Neural cell (in vitro differentiated cells): ENCODE data around the gene RBM4B. TPM values are rescaled to one million over a fixed set of nuclear protein-coding genes. Genes with fewer than 3 reads are reported as not detected.

ENCODE experiments used
- H2AFZ ChIP-seq: fragments of 200-600, 300-800 bp; sonication (generic), shearing (Covaris generic); 2 replicates; pipeline ENCODE4 v1.6.0; 2014; ENCODE audit warnings: low read depth, mild to moderate bottlenecking, antibody characterized with exemption, low read length, moderate library complexity
- H3F3A ChIP-seq: fragments of 200-600 bp; shearing (Covaris generic); 2 replicates; pipeline ENCODE4 v1.6.1; 2016; ENCODE audit warnings: mild to moderate bottlenecking, moderate library complexity, mixed read lengths, antibody characterized with exemption, low read length; ENCODE audit not compliant: insufficient read depth, poor library complexity, severe bottlenecking
- H3K27ac ChIP-seq: fragments of 200-600, 300-800 bp; sonication (generic), shearing (Covaris generic); 2 replicates; pipeline ENCODE4 v1.5.1; 2014; ENCODE audit warnings: mild to moderate bottlenecking, low read length, moderate library complexity
- H3K27me3 ChIP-seq: fragments of 300-800, 200-600 bp; sonication (generic), shearing (Covaris generic); 2 replicates; pipeline ENCODE4 v1.6.0; 2014; ENCODE audit warnings: mild to moderate bottlenecking, low read depth, low read length, moderate library complexity; ENCODE audit not compliant: insufficient read depth
- H3K36me3 ChIP-seq: fragments of 300-800, 200-600 bp; sonication (generic), shearing (Covaris generic); 2 replicates; pipeline ENCODE4 v1.5.1; 2014; ENCODE audit warnings: mild to moderate bottlenecking, antibody characterized with exemption, low read length, moderate library complexity; ENCODE audit not compliant: insufficient read depth
- H3K4me2 ChIP-seq: fragments of 300-800, 200-600 bp; sonication (generic), shearing (Covaris generic); 2 replicates; pipeline ENCODE4 v1.6.0; 2014; ENCODE audit warnings: mild to moderate bottlenecking, low read length
- H3K4me3 ChIP-seq: fragments of 300-800, 200-600 bp; sonication (generic), shearing (Covaris generic); 2 replicates; pipeline ENCODE4 v1.5.1; 2014; ENCODE audit warnings: mild to moderate bottlenecking, low read length, moderate library complexity
- H3K79me2 ChIP-seq: fragments of 200-600 bp; shearing (Covaris generic); replicated peaks from 2 replicates; pipeline ENCODE4 v1.6.0; 2014; ENCODE audit warnings: mild to moderate bottlenecking, low read length, moderate library complexity; ENCODE audit not compliant: insufficient read depth
- H3K9ac ChIP-seq: fragments of 300-800, 200-600 bp; sonication (generic), shearing (Covaris generic); 2 replicates; pipeline ENCODE4 v1.6.1; 2016; ENCODE audit warnings: mild to moderate bottlenecking, low read length, mixed read lengths
- H3K9me2 ChIP-seq: fragments of 200-600 bp; shearing (Covaris generic); 2 replicates; pipeline ENCODE4 v1.6.1; 2016; ENCODE audit warnings: mild to moderate bottlenecking, low read length, mixed read lengths; ENCODE audit not compliant: insufficient read depth
- H3K9me3 ChIP-seq: fragments of 200-600, 300-800 bp; sonication (generic), shearing (Covaris generic); 2 replicates; pipeline ENCODE4 v1.6.1; 2016; ENCODE audit warnings: mild to moderate bottlenecking, mixed run types, low read length, moderate library complexity, mixed read lengths
- H4K20me1 ChIP-seq: fragments of 200-600 bp; shearing (Covaris generic); 2 replicates; pipeline ENCODE4 v1.6.1; 2016; ENCODE audit warnings: mild to moderate bottlenecking, mixed run types; ENCODE audit not compliant: insufficient read depth
- CTCF ChIP-seq: fragments of 450-650 bp; IDR thresholded peaks from 2 replicates; pipeline ENCODE4 v1.5.1; 2014; ENCODE audit warnings: antibody characterized with exemption, mild to moderate bottlenecking, moderate library complexity; ENCODE audit not compliant: poor library complexity, severe bottlenecking
- EP300 ChIP-seq: fragments of 450-650 bp; conservative IDR thresholded peaks from 2 replicates; pipeline ENCODE4 v1.6.1; 2014; ENCODE audit warnings: antibody characterized with exemption, mild to moderate bottlenecking, moderate library complexity; ENCODE audit not compliant: poor library complexity, severe bottlenecking
- EZH2 ChIP-seq: fragments of 200-600, 300-800 bp; shearing (Covaris generic), sonication (generic); IDR thresholded peaks from 2 replicates; pipeline ENCODE4 v1.6.1; 2014; ENCODE audit warnings: antibody characterized with exemption, low read length, borderline replicate concordance, mild to moderate bottlenecking; ENCODE audit not compliant: insufficient read depth, poor library complexity, severe bottlenecking
- MXI1 ChIP-seq: fragments of 450-650 bp; conservative IDR thresholded peaks from 2 replicates; pipeline ENCODE4 v1.6.1; 2014; ENCODE audit warnings: antibody characterized with exemption, mild to moderate bottlenecking; ENCODE audit not compliant: poor library complexity, severe bottlenecking
- POLR2AphosphoS5 ChIP-seq: IDR thresholded peaks from 2 replicates; pipeline ENCODE4 v1.6.1; 2012
- RAD21 ChIP-seq: fragments of 450-650 bp; conservative IDR thresholded peaks from 2 replicates; pipeline ENCODE4 v1.6.1; 2014; ENCODE audit warnings: antibody characterized with exemption, mild to moderate bottlenecking, moderate library complexity
- REST ChIP-seq: IDR thresholded peaks from 2 replicates; pipeline ENCODE4 v1.6.1; 2012; ENCODE audit warnings: borderline replicate concordance
- SMC3 ChIP-seq: fragments of 450-650 bp; conservative IDR thresholded peaks from 2 replicates; pipeline ENCODE4 v1.6.1; 2014; ENCODE audit warnings: antibody characterized with exemption, mild to moderate bottlenecking, moderate library complexity; ENCODE audit not compliant: poor library complexity
- TAF1 ChIP-seq: IDR thresholded peaks from 2 replicates; pipeline ENCODE4 v1.6.1; 2012; ENCODE audit warnings: low read depth
- polyA plus RNA-seq: library from polyadenylated mRNA; depleted of rRNA; stranded (reverse); fragments of >200 nt; gene quantifications from 2 replicates; pipeline ENCODE4 v1.2.3, GENCODE V29; 2014

RBM4B gene
- polyA plus RNA-seq, 1 donor from 2014 or later: 197 TPM

GRCh38 chr11:66694056-66694410 lies 16.3 kb upstream of the RBM4B start:
- H3K4me2 ChIP-seq: no peak overlapping the region
- H4K20me1 ChIP-seq: no peaks in the 10 kb centered on the region
- no peaks in the 10 kb centered on the region for H3F3A ChIP-seq
- no peak overlapping the region for H3K27ac ChIP-seq
- no peaks in the 10 kb centered on the region for H3K9me3 ChIP-seq
- no peaks in the 10 kb centered on the region for H3K79me2 ChIP-seq
- TF ChIP-seq REST: no peak
- TF ChIP-seq EP300: no peak
- no peak for TF ChIP-seq SMC3
- no peak for TF ChIP-seq MXI1
- TF ChIP-seq POLR2AphosphoS5: no peak
- no peak for TF ChIP-seq EZH2
- TF ChIP-seq RAD21: no peak
- no peak for TF ChIP-seq CTCF
- no peak for TF ChIP-seq TAF1
- H3K4me3 ChIP-seq: no peak overlapping the region
- H2AFZ ChIP-seq: no peak overlapping the region
- H3K9me2 ChIP-seq: no peaks in the 10 kb centered on the region
- no peaks in the 10 kb centered on the region for H3K27me3 ChIP-seq
- H3K36me3 ChIP-seq: no peaks in the 10 kb centered on the region
- no peak overlapping the region for H3K9ac ChIP-seq

GRCh38 chr11:66693356-66694055 lies 15.8 kb upstream of the RBM4B start:
- H3K36me3 ChIP-seq: no peaks in the 10 kb centered on the region
- no peaks in the 10 kb centered on the region for H3F3A ChIP-seq
- TF ChIP-seq EP300: no peak
- H3K27ac ChIP-seq: no peak overlapping the region
- no peak overlapping the region for H2AFZ ChIP-seq
- H3K9ac ChIP-seq: no peak overlapping the region
- no peak overlapping the region for H3K4me3 ChIP-seq
- H3K9me2 ChIP-seq: no peaks in the 10 kb centered on the region
- no peaks in the 10 kb centered on the region for H3K27me3 ChIP-seq
- H3K79me2 ChIP-seq: no peaks in the 10 kb centered on the region
- H3K9me3 ChIP-seq: no peaks in the 10 kb centered on the region
- no peaks in the 10 kb centered on the region for H4K20me1 ChIP-seq
- no peak overlapping the region for H3K4me2 ChIP-seq

GRCh38 chr11:66692871-66693331 lies 15.2 kb upstream of the RBM4B start:
- H2AFZ ChIP-seq: no peak overlapping the region
- H3K9me3 ChIP-seq: no peaks in the 10 kb centered on the region
- no peaks in the 10 kb centered on the region for H4K20me1 ChIP-seq
- H3K79me2 ChIP-seq: no peaks in the 10 kb centered on the region
- H3K9me2 ChIP-seq: no peaks in the 10 kb centered on the region
- H3K4me2 ChIP-seq: no peak overlapping the region
- no peaks in the 10 kb centered on the region for H3F3A ChIP-seq
- H3K4me3 ChIP-seq: no peak overlapping the region
- H3K9ac ChIP-seq: no peak overlapping the region
- no peak overlapping the region for H3K27ac ChIP-seq
- no peaks in the 10 kb centered on the region for H3K36me3 ChIP-seq
- TF ChIP-seq EP300 (no peak), EZH2 (no peak), RAD21 (no peak), POLR2AphosphoS5 (no peak), MXI1 (no peak), CTCF (no peak), REST (no peak), TAF1 (no peak), SMC3 (no peak)
- H3K27me3 ChIP-seq: no peaks in the 10 kb centered on the region
